Measurements from ENCODE around the gene TASL. TPM values are rescaled to one million over a fixed set of nuclear protein-coding genes. Genes with fewer than 3 reads are reported as not detected.
"Not testable (repeated sequence)": the region's sequence is repeated elsewhere in the genome, so short reads cannot be mapped to it uniquely, and the experiment has no call there.

TASL gene
- total RNA-seq, 1 donor from 2014 or later: not detected

GRCh38 chrX:30576881-30577280 lies 685 bp downstream of the TASL start:
- no peak for DNase-seq (ENCODE audit: low read depth)

DNA sequence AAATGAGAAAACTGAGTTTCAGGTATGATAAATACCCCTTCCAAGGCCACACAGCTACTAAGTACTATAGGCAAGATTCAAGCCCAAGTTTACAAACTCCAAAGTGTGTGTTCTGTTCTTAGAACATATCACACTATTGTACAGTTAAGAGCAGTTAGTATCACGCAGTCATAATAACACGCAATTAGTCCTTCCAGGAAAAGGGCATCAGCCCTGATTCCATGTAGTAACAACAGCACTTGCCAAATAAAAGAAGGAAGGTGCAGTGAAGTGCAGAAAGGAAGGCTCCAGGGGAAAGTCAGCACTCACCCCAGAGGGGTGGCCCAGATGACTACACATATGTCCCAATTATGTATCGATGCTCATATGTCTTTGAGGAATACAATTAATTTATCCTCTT lies 4.4 kb downstream of the TASL start:
- no peak for DNase-seq (ENCODE audit: low read depth)

GRCh38 chrX:30572678-30573077 lies 4.9 kb downstream of the TASL start:
- no peak for DNase-seq (ENCODE audit: low read depth)

DNA sequence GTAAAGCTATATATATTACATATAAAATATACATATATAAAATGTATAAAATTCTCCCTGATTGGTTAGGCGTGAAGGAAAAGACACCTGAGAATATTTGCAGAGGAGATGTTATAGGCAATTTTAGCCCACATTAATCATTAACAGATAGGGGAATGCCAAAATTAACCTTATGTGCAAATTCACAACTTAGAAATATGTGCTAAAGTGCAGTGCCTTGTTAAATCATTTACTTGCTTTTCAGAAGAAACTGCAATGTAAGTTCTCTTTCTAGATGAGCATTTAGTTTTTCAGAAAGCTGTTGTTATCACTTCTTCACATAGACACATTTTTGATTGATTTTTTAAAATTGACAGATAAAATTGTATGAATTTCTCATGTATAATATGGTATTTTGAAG lies 5.6 kb downstream of the TASL start:
- peak; percentile 66 for DNase-seq (ENCODE audit: low read depth)

- no peak for DNase-seq (ENCODE audit: low read depth)
Measured at GRCh38 chrX:30570505-30570904, 7.1 kb downstream of the TASL start.

- DNase-seq (ENCODE audit: low read depth): no peak
Measured at GRCh38 chrX:30568136-30568535, 9.4 kb downstream of the TASL start.

GRCh38 chrX:30563070-30563469 lies 14.5 kb downstream of the TASL start:
- DNase-seq (ENCODE audit: low read depth): not testable (repeated sequence)

- DNase-seq (ENCODE audit: low read depth): no peak
Measured at GRCh38 chrX:30561191-30561590, 16.4 kb downstream of the TASL start.

DNA sequence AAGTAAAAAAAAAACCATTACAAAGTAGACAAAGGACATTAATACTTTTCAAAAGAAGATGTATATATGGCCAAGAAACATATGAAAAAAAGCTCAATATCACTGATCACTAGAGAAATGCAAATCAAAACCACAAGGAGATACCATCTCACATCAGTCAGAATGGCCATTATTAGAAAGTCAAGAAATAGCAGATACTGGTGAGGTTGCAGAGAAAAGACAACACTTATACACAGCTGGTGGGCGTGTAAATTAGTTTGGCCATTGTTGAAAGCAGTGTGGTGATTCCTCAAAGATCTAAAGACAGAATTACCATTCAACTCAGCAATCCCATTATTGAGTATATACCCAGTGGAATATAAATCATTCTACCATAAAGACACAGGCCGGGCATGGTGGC lies 39.3 kb downstream of the TASL start:
- no peak for DNase-seq (ENCODE audit: low read depth)

DNA sequence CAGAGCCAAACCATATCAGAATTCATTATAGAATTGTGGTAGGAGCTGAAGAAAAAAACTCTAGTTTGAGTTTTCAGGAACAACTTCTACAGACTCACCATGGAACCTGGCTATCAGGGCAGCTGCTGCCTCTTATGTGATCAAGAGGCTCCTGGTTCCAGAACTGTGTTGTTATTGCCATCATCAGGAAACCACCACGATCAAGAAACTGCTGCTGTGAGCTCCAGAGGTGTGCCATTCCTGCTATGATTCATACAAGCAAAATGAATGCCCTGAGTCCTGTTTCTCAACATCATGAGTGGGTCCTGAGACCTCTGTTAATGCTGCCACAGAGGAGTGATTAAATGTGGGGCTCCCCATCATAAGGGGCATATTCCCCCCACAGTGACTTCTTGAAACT lies 43.7 kb downstream of the TASL start:
- peak; percentile 7 for DNase-seq (ENCODE audit: low read depth)

DNA sequence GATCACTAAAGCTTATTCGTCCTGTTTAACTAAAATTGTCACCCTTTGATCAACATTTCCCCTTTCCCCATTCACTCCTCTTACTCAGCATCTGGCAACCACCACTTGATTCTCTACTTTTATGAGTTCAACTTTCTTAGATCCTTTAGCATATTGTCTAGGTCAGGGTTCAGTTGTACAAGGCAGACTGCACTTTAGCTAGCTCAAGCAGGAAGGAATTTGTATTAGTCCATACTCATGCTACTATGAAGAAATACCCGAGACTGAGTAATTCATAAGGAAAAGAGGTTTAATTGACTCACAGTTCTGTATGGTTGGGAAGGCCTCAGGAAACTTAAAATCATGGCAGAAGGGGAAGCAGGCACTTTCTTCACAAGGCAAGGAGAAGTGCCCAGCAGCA lies 44.3 kb downstream of the TASL start:
- DNase-seq (ENCODE audit: low read depth): peak; percentile 55

GRCh38 chrX:30530606-30531005 lies 47.0 kb downstream of the TASL start:
- DNase-seq (ENCODE audit: low read depth): peak; percentile 38

- no peak for DNase-seq (ENCODE audit: low read depth)
Measured at GRCh38 chrX:30525732-30526131, 51.8 kb downstream of the TASL start.

GRCh38 chrX:30521440-30522182 lies 56.0 kb downstream of the TASL start:
- no peak for DNase-seq (ENCODE audit: low read depth)

GRCh38 chrX:30513284-30513683 lies 64.3 kb downstream of the TASL start:
- no peak for DNase-seq (ENCODE audit: low read depth)

Other genes with a start within 250 kb of the TASL start
- gene GK, start 75.7 kb upstream of the TASL start, total RNA-seq: 2.0 and 3.0 TPM in 2 replicates